Measurements from ENCODE around the gene ATAD3C. TPM values are rescaled to one million over a fixed set of nuclear protein-coding genes. Genes with fewer than 3 reads are reported as not detected.
"Not testable (repeated sequence)": the region's sequence is repeated elsewhere in the genome, so short reads cannot be mapped to it uniquely, and the experiment has no call there.

The ATAD3C gene
- total RNA-seq, 2 donors from 2014 or later, result 0.55 TPM

DNA sequence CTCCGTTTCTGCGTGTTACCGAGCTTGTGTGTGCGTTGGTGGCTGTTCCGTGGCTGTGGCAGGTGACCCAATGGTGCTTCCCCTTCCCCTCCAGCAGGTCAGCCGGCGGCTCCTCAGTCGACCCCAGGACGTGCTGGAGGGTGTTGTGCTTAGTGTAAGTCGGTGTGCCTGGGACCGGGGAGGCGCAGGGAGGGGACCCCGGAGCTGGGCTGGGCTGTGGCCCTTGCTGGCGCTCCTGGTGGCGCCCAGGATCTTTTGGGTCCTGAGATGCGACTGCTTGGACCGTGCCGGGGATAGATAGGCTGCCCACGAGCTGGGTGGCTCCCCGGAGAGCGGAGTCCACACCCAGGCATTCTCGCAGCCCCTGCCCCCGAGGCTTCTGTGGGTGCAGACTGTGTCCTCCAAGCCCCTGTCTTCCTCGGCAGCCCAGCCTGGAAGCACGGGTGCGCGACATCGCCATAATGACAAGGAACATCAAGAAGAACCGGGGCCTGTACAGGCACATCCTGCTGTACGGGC, 5.9 kb downstream of the ATAD3C start:
- no peaks in the 10 kb centered on the region for H3K36me3 ChIP-seq (ENCODE audit: control insufficient read depth, insufficient read depth, low read length)
- Mint-ChIP-seq H3K9me3 (no peaks in the 10 kb centered on the region), H3K4me1 (no peaks in the 10 kb centered on the region)

DNA sequence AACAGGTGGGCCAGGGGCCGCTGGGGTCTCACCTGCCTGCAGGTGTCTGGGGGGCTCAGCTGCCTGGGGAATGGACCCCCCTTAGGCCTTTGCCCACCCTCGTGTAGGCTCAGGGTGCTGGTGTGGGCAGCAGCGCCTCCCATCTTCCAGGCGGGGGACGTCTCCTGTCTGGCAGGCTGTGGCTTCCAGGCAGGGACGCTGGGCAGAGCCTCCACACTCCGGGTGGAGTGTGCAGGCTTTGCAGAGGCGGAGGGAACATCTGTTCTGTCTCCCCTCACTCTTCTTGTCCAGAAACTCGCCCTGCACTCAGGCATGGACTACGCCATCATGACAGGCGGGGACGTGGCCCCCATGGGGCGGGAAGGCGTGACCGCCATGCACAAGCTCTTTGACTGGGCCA, 6.4 kb downstream of the ATAD3C start:
- H3K4me3 Mint-ChIP-seq; H3K4me1 ChIP-seq (ENCODE audit: control insufficient read depth, insufficient read depth, low read length); DNase-seq: not testable (repeated sequence)

More for the DNA sequence above, 5.9 kb downstream of the ATAD3C start:
- no peak overlapping the region for H3K27ac Mint-ChIP-seq
- no peak overlapping the region for H3K27ac ChIP-seq (ENCODE audit: low read depth, low read length)
- H3K27me3 Mint-ChIP-seq (ENCODE audit: insufficient read depth), result no peaks in the 10 kb centered on the region
- H3K4me3 ChIP-seq (ENCODE audit: low read length), result no peak overlapping the region
- H3K4me1 ChIP-seq (ENCODE audit: control insufficient read depth, insufficient read depth, low read length), result no peaks in the 10 kb centered on the region
- 94 to 96% methylated on average over 18 to 24 of the region's 30 CpGs for WGBS, 2 experiments (ENCODE audit: insufficient coverage in 1 of 2, insufficient read length in 1 of 2)
- no peak overlapping the region for H3K4me3 Mint-ChIP-seq
- H3K36me3 Mint-ChIP-seq (ENCODE audit: low read depth), result no peaks in the 10 kb centered on the region
- DNase-seq, result no peak
- TF ChIP-seq, protein P1, sequence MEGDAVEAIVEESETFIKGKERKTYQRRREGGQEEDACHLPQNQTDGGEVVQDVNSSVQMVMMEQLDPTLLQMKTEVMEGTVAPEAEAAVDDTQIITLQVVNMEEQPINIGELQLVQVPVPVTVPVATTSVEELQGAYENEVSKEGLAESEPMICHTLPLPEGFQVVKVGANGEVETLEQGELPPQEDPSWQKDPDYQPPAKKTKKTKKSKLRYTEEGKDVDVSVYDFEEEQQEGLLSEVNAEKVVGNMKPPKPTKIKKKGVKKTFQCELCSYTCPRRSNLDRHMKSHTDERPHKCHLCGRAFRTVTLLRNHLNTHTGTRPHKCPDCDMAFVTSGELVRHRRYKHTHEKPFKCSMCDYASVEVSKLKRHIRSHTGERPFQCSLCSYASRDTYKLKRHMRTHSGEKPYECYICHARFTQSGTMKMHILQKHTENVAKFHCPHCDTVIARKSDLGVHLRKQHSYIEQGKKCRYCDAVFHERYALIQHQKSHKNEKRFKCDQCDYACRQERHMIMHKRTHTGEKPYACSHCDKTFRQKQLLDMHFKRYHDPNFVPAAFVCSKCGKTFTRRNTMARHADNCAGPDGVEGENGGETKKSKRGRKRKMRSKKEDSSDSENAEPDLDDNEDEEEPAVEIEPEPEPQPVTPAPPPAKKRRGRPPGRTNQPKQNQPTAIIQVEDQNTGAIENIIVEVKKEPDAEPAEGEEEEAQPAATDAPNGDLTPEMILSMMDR (conservative IDR thresholded peaks at IDR 0.05), result no peak
- H3K9ac ChIP-seq (ENCODE audit: extremely low read depth, low read length, poor library complexity, severe bottlenecking), result no peak overlapping the region
- no peaks in the 10 kb centered on the region for H3K9me3 ChIP-seq (ENCODE audit: control insufficient read depth, low read length)
- no peaks in the 10 kb centered on the region for H3K27me3 ChIP-seq (ENCODE audit: control insufficient read depth, insufficient read depth, low read length, poor library complexity, severe bottlenecking)

DNA sequence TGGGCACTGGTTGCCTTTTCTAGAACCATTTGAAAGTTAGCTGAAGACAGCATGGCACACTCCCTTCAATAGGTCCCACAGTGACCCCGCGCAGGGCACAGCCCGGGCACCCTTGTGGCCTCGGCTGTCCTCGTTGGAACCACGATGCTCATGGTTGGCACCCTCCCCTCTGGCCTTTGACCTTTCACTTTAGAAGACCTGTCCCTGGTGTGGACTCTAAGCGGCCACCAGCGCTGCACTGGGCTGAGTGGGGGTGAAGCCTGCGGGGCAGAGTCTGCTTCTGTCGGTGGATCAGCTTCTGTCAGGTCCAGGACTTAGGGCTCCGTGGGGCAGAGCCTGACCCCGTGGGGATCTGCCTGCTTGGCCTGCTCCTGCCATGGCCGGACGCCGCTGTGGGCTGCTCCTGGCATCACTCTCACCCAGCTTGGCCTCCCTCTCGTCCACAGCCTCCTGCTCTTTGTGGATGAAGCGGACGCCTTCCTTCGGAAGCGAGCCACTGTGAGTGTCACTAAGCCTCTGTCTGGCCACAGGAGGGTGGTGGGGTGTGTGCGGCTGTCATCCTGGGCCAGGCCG, 7.3 kb downstream of the ATAD3C start:
- H3K4me3 Mint-ChIP-seq; H3K4me1 Mint-ChIP-seq; H3K9ac ChIP-seq (ENCODE audit: extremely low read depth, low read length, poor library complexity, severe bottlenecking); H3K36me3 ChIP-seq (ENCODE audit: control insufficient read depth, insufficient read depth, low read length); H3K9me3 ChIP-seq (ENCODE audit: control insufficient read depth, low read length); H3K27me3 Mint-ChIP-seq (ENCODE audit: insufficient read depth); H3K27ac ChIP-seq (ENCODE audit: low read depth, low read length); H3K9me3 Mint-ChIP-seq; DNase-seq; H3K27ac Mint-ChIP-seq; H3K36me3 Mint-ChIP-seq (ENCODE audit: low read depth); H3K27me3 ChIP-seq (ENCODE audit: control insufficient read depth, insufficient read depth, low read length, poor library complexity, severe bottlenecking); H3K4me1 ChIP-seq (ENCODE audit: control insufficient read depth, insufficient read depth, low read length); H3K4me3 ChIP-seq (ENCODE audit: low read length): not testable (repeated sequence)
- WGBS, 2 experiments (ENCODE audit: insufficient coverage in 1 of 2, insufficient read length in 1 of 2), result 92 to 93% methylated on average over 13 to 18 of the region's 22 CpGs

More for the DNA sequence above, 6.4 kb downstream of the ATAD3C start:
- 86% methylated on average over 1 of the region's 15 CpGs; no CpG with 5 or more reads in 1 of the 2 experiments for WGBS, 2 experiments (ENCODE audit: insufficient coverage in 1 of 2, insufficient read length in 1 of 2)
- H3K27ac ChIP-seq (ENCODE audit: low read depth, low read length); H3K27me3 ChIP-seq (ENCODE audit: control insufficient read depth, insufficient read depth, low read length, poor library complexity, severe bottlenecking); H3K36me3 Mint-ChIP-seq (ENCODE audit: low read depth); H3K36me3 ChIP-seq (ENCODE audit: control insufficient read depth, insufficient read depth, low read length); H3K9me3 ChIP-seq (ENCODE audit: control insufficient read depth, low read length); H3K27ac Mint-ChIP-seq; H3K9me3 Mint-ChIP-seq; H3K4me3 ChIP-seq (ENCODE audit: low read length); H3K27me3 Mint-ChIP-seq (ENCODE audit: insufficient read depth); H3K9ac ChIP-seq (ENCODE audit: extremely low read depth, low read length, poor library complexity, severe bottlenecking); H3K4me1 Mint-ChIP-seq: not testable (repeated sequence)

- H3K4me3 ChIP-seq (ENCODE audit: low read length); H3K9me3 ChIP-seq (ENCODE audit: control insufficient read depth, low read length); H3K4me1 ChIP-seq (ENCODE audit: control insufficient read depth, insufficient read depth, low read length); H3K27ac ChIP-seq (ENCODE audit: low read depth, low read length); H3K27me3 ChIP-seq (ENCODE audit: control insufficient read depth, insufficient read depth, low read length, poor library complexity, severe bottlenecking); H3K36me3 Mint-ChIP-seq (ENCODE audit: low read depth); H3K36me3 ChIP-seq (ENCODE audit: control insufficient read depth, insufficient read depth, low read length); H3K4me1 Mint-ChIP-seq; DNase-seq; H3K9me3 Mint-ChIP-seq; H3K9ac ChIP-seq (ENCODE audit: extremely low read depth, low read length, poor library complexity, severe bottlenecking); H3K27ac Mint-ChIP-seq; H3K4me3 Mint-ChIP-seq; H3K27me3 Mint-ChIP-seq (ENCODE audit: insufficient read depth): not testable (repeated sequence)
- 93% methylated on average over 13 of the region's 19 CpGs; no CpG with 5 or more reads in 1 of the 2 experiments for WGBS, 2 experiments (ENCODE audit: insufficient coverage in 1 of 2, insufficient read length in 1 of 2)
Measured at GRCh38 chr1:1459156-1459555, 9.7 kb downstream of the ATAD3C start.

DNA sequence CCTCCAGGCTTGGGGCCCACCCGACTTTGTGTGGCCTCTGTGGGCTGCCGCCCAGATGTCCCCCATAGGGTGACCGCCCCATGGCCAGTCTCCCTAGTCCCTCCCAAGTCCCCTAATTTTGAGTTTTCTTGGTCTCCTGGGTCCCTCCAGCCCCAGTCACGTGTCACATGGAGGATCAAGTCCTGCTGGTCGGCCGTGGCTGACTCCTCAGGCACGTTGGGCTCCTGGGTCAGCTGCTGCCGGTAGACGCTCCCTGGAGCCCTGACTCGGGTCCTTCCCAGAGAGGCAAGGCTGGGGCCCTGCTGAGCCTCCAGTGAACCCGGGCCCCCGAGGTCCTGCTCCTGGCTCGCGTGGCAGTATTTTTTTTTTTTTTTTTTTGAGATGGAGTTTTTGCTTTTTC, 10.2 kb downstream of the ATAD3C start:
- not testable (repeated sequence) for H3K4me1 ChIP-seq (ENCODE audit: control insufficient read depth, insufficient read depth, low read length); H3K27ac ChIP-seq (ENCODE audit: low read depth, low read length); H3K9me3 ChIP-seq (ENCODE audit: control insufficient read depth, low read length); H3K36me3 ChIP-seq (ENCODE audit: control insufficient read depth, insufficient read depth, low read length); H3K36me3 Mint-ChIP-seq (ENCODE audit: low read depth); H3K27me3 ChIP-seq (ENCODE audit: control insufficient read depth, insufficient read depth, low read length, poor library complexity, severe bottlenecking); H3K27me3 Mint-ChIP-seq (ENCODE audit: insufficient read depth); H3K4me1 Mint-ChIP-seq; H3K9me3 Mint-ChIP-seq; H3K4me3 ChIP-seq (ENCODE audit: low read length); H3K4me3 Mint-ChIP-seq; H3K9ac ChIP-seq (ENCODE audit: extremely low read depth, low read length, poor library complexity, severe bottlenecking); H3K27ac Mint-ChIP-seq; DNase-seq
- 92 to 94% methylated on average over 6 to 14 of the region's 14 CpGs for WGBS, 2 experiments (ENCODE audit: insufficient coverage in 1 of 2, insufficient read length in 1 of 2)

All from endodermal cell (in vitro differentiated cells).